Osteocyte (in vitro differentiated cells): ENCODE data around the gene MAEA. TPM values are rescaled to one million over a fixed set of nuclear protein-coding genes. Genes with fewer than 3 reads are reported as not detected.

ENCODE experiments used
- DNase-seq: peaks from one replicate; pipeline ENCODE4 v3.0.0; 2021; ENCODE audit warnings: mixed read lengths; ENCODE audit not compliant: unreplicated experiment; ENCODE audit errors: extremely low spot score
- H3K27ac Mint-ChIP-seq: one replicate; pipeline ENCODE4 v1.8.0; 2021; ENCODE audit warnings: mild to moderate bottlenecking, mixed read lengths; ENCODE audit not compliant: unreplicated experiment
- H3K27me3 Mint-ChIP-seq: one replicate; pipeline ENCODE4 v1.8.0; 2021; ENCODE audit warnings: mixed read lengths; ENCODE audit not compliant: unreplicated experiment
- H3K36me3 Mint-ChIP-seq: one replicate; pipeline ENCODE4 v1.8.0; 2021; ENCODE audit warnings: mixed read lengths; ENCODE audit not compliant: unreplicated experiment
- H3K4me1 Mint-ChIP-seq: one replicate; pipeline ENCODE4 v1.8.0; 2021; ENCODE audit warnings: mixed read lengths; ENCODE audit not compliant: unreplicated experiment
- H3K4me3 Mint-ChIP-seq: one replicate; pipeline ENCODE4 v1.8.0; 2021; ENCODE audit warnings: mild to moderate bottlenecking, moderate library complexity, mixed read lengths; ENCODE audit not compliant: unreplicated experiment
- H3K9me3 Mint-ChIP-seq: one replicate; pipeline ENCODE4 v1.8.0; 2021; ENCODE audit warnings: mixed read lengths; ENCODE audit not compliant: unreplicated experiment
- total RNA-seq: library from RNA; stranded (reverse); gene quantifications from 2 replicates; pipeline ENCODE4 v1.2.1, GENCODE V29; 2021
- TF ChIP-seq, protein P1 (sequence below): fragments of 200-600 bp; sonication (generic); IDR thresholded peaks from 2 replicates; pipeline ENCODE4 v1.5.0; 2021; ENCODE audit warnings: antibody characterized with exemption, mild to moderate bottlenecking, moderate library complexity

The MAEA gene
- total RNA-seq, 1 donor from 2014 or later: 62.9 TPM

- no peak overlapping the region for H3K4me3 Mint-ChIP-seq
- no peak overlapping the region for H3K27ac Mint-ChIP-seq
- peaks cover 23% of the 10 kb centered on the region for H3K36me3 Mint-ChIP-seq
- peaks cover 4% of the 10 kb centered on the region for H3K4me1 Mint-ChIP-seq
- H3K9me3 Mint-ChIP-seq: peaks cover 41% of the 10 kb centered on the region
- peak; percentile 19 for DNase-seq
- H3K27me3 Mint-ChIP-seq: no peaks in the 10 kb centered on the region
- TF ChIP-seq, protein P1, sequence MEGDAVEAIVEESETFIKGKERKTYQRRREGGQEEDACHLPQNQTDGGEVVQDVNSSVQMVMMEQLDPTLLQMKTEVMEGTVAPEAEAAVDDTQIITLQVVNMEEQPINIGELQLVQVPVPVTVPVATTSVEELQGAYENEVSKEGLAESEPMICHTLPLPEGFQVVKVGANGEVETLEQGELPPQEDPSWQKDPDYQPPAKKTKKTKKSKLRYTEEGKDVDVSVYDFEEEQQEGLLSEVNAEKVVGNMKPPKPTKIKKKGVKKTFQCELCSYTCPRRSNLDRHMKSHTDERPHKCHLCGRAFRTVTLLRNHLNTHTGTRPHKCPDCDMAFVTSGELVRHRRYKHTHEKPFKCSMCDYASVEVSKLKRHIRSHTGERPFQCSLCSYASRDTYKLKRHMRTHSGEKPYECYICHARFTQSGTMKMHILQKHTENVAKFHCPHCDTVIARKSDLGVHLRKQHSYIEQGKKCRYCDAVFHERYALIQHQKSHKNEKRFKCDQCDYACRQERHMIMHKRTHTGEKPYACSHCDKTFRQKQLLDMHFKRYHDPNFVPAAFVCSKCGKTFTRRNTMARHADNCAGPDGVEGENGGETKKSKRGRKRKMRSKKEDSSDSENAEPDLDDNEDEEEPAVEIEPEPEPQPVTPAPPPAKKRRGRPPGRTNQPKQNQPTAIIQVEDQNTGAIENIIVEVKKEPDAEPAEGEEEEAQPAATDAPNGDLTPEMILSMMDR: no peak
Observed at GRCh38 chr4:1255151-1255550, 34.5 kb upstream of the MAEA start.

DNA sequence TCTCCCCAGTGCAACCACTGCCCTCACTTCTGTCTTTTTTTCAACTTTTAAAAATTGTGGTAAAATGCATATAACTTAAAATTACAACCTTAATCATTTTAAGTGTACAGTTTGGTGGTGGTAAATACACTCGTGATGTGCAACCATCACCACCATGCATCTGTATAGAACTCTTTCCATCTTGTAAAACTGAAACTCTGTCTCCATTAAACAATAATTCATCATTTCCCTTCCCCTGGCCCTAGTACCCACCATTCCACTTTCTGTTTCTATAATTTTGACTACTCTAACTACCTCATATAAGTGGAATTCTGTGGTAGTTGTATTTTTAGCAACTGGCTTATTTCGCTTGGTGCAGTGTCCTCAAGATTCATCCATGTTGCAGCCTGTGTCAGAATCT lies 34.0 kb upstream of the MAEA start:
- peaks cover 18% of the 10 kb centered on the region for H3K36me3 Mint-ChIP-seq
- DNase-seq: no peak
- peaks cover 41% of the 10 kb centered on the region for H3K9me3 Mint-ChIP-seq
- H3K4me3 Mint-ChIP-seq: no peak overlapping the region
- H3K4me1 Mint-ChIP-seq: peaks cover 2% of the 10 kb centered on the region
- TF ChIP-seq, protein P1: no peak
- H3K27me3 Mint-ChIP-seq: no peaks in the 10 kb centered on the region
- H3K27ac Mint-ChIP-seq: no peak overlapping the region

GRCh38 chr4:1258457-1258856 lies 31.2 kb upstream of the MAEA start:
- Mint-ChIP-seq H3K9me3 (peaks cover 32% of the 10 kb centered on the region), H3K36me3 (peaks cover 1% of the 10 kb centered on the region), H3K27ac (no peak overlapping the region)

GRCh38 chr4:1259966-1260365 lies 29.7 kb upstream of the MAEA start:
- Mint-ChIP-seq H3K27me3 (no peaks in the 10 kb centered on the region), H3K9me3 (peaks cover 21% of the 10 kb centered on the region), H3K27ac (no peak overlapping the region), H3K4me1 (no peaks in the 10 kb centered on the region), H3K36me3 (peaks cover 1% of the 10 kb centered on the region), H3K4me3 (no peak overlapping the region)
- DNase-seq: no peak
- TF ChIP-seq, protein P1: no peak

More at GRCh38 chr4:1258457-1258856, 31.2 kb upstream of the MAEA start:
- no peak overlapping the region for H3K4me3 Mint-ChIP-seq
- no peaks in the 10 kb centered on the region for H3K27me3 Mint-ChIP-seq
- no peaks in the 10 kb centered on the region for H3K4me1 Mint-ChIP-seq
- DNase-seq: no peak
- TF ChIP-seq, protein P1: peak; percentile 10

GRCh38 chr4:1260418-1261106 lies 29.1 kb upstream of the MAEA start:
- H3K9me3 Mint-ChIP-seq: peaks cover 19% of the 10 kb centered on the region
- TF ChIP-seq, protein P1: no peak

More at GRCh38 chr4:1260418-1261106, 29.1 kb upstream of the MAEA start:
- Mint-ChIP-seq H3K27me3 (no peaks in the 10 kb centered on the region), H3K4me3 (no peak overlapping the region), H3K36me3 (peaks cover 1% of the 10 kb centered on the region), H3K4me1 (no peaks in the 10 kb centered on the region), H3K27ac (no peak overlapping the region)
- peak; percentile 83 for DNase-seq
